Lower lobe of right lung (tissue), 2 donors: Measurements from ENCODE around the gene IDH2. TPM values are rescaled to one million over a fixed set of nuclear protein-coding genes. Genes with fewer than 3 reads are reported as not detected.

Experiments used
- ATAC-seq, 2 donors: fragments of 200-7000 bp; cut with Tn5 transposase; one replicate each; pipeline ENCODE4 v1.9.1; 2020 to 2022; ENCODE audit warnings: mild to moderate bottlenecking in 2 of 2, moderate library complexity in 2 of 2
- DNase-seq: peaks from one replicate; pipeline ENCODE4 v3.0.0-alpha.2; 2020
- H3K27ac ChIP-seq: fragments of 200-600 bp; one replicate; pipeline ENCODE4 v1.8.0; 2022
- H3K27me3 ChIP-seq: fragments of 200-600 bp; one replicate; pipeline ENCODE4 v1.8.0; 2022; ENCODE audit warnings: low read depth
- H3K36me3 ChIP-seq: fragments of 200-600 bp; one replicate; pipeline ENCODE4 v1.8.0; 2022; ENCODE audit warnings: mild to moderate bottlenecking
- H3K4me1 ChIP-seq: fragments of 200-600 bp; one replicate; pipeline ENCODE4 v1.8.0; 2022
- H3K4me3 ChIP-seq: fragments of 200-600 bp; one replicate; pipeline ENCODE4 v1.8.0; 2022; ENCODE audit warnings: mild to moderate bottlenecking
- H3K9me3 ChIP-seq: fragments of 200-600 bp; one replicate; pipeline ENCODE4 v1.8.0; 2022
- intact Hi-C: fragments of 100-400 bp; cut with DNase I; formaldehyde crosslinking; loops from one replicate; pipeline ENCODE4 v1.11.0; 2022
- total RNA-seq: library from RNA; stranded (reverse); fragmentation: NEBNext Ultra II Directional; extraction: Animal tissue kit (Norgen Biotek cat#: 25700); gene quantifications from one replicate; pipeline ENCODE4 v1.2.1, GENCODE V29; 2021
- TF ChIP-seq, protein P1 (sequence below): fragments of 200-600 bp; IDR thresholded peaks from one replicate; pipeline ENCODE4 v1.8.0; 2022; ENCODE audit warnings: antibody characterized with exemption, mild to moderate bottlenecking
- donor health status: DM: no; HTN: yes; CAD: no; lungs with severe emphysema.

Gene IDH2
- total RNA-seq, 1 donor from 2014 or later, result 46.7 TPM

DNA sequence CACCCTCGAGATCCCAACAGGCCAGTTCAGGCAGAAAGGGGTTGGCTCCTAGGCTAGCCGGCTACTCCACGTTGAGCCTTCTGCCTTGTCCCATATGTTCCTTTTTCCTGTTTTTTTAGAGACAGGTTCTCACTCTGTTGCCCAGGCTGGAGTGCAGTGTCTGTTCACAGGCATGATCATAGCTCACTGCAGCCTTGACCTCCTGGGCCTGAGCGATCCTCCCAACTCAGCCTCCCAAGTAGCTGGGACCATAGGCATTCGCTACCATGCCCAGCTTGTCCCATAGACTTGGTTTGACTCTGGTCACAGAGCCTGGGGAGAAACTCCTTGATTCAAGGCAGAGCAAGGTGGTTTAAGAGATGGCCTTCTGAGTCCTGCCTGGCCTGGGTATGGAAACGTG is 68.8 kb downstream of the IDH2 start:
- H3K27ac ChIP-seq, result peak overlapping the region; percentile 94
- ATAC-seq, result no peak
- H3K9me3 ChIP-seq, result no peaks in the 10 kb centered on the region
- H3K4me3 ChIP-seq, result no peak overlapping the region
- H3K27me3 ChIP-seq, result no peaks in the 10 kb centered on the region
- TF ChIP-seq, protein P1, sequence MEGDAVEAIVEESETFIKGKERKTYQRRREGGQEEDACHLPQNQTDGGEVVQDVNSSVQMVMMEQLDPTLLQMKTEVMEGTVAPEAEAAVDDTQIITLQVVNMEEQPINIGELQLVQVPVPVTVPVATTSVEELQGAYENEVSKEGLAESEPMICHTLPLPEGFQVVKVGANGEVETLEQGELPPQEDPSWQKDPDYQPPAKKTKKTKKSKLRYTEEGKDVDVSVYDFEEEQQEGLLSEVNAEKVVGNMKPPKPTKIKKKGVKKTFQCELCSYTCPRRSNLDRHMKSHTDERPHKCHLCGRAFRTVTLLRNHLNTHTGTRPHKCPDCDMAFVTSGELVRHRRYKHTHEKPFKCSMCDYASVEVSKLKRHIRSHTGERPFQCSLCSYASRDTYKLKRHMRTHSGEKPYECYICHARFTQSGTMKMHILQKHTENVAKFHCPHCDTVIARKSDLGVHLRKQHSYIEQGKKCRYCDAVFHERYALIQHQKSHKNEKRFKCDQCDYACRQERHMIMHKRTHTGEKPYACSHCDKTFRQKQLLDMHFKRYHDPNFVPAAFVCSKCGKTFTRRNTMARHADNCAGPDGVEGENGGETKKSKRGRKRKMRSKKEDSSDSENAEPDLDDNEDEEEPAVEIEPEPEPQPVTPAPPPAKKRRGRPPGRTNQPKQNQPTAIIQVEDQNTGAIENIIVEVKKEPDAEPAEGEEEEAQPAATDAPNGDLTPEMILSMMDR, result no peak
- H3K4me1 ChIP-seq, result peaks cover 69% of the 10 kb centered on the region
- no peaks in the 10 kb centered on the region for H3K36me3 ChIP-seq
- no peak for DNase-seq
- intact Hi-C loops, result no loop called here

Other genes with a start within 250 kb of the IDH2 start
- 36.9 TPM for gene AP3S2, start 208.5 kb downstream of the IDH2 start, total RNA-seq
- gene ARPIN, start 189.5 kb downstream of the IDH2 start, total RNA-seq, result 30.9 TPM
- gene ZNF710, start 101.1 kb downstream of the IDH2 start, total RNA-seq, result 50.7 TPM
- 48.1 TPM for gene SEMA4B, start 98.9 kb upstream of the IDH2 start, total RNA-seq
- 80.8 TPM for gene CIB1, start 131.5 kb upstream of the IDH2 start, total RNA-seq
- gene GDPGP1, start 131.7 kb upstream of the IDH2 start, total RNA-seq, result 13.1 TPM
- gene TTLL13, start 147.1 kb upstream of the IDH2 start, total RNA-seq, result not detected
- gene NGRN, start 163.2 kb upstream of the IDH2 start, total RNA-seq, result 73.4 TPM
- gene ZNF774, start 249.8 kb upstream of the IDH2 start, total RNA-seq, result 5.5 TPM